ENCODE data around the gene NAV3.

DNA sequence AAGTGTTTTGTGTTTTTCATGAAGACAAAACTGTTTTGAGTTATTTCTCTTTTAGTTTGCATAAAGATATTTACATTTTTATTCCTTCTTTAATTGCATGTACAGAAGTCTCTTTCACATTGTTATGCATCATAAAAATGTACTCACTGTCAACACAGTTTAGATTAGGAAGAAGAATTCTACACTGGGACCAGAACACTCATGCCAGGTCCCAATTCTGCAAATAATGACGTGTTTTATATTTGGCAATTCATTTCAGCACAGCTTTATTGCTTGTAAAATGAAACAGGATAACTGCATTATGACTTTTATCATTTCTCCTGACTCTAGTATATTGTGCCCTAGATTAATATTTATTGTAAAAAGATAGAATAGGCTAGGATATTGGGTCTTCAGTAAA is 369.2 kb downstream of the NAV3 start:
- TF ChIP-seq, protein P1, sequence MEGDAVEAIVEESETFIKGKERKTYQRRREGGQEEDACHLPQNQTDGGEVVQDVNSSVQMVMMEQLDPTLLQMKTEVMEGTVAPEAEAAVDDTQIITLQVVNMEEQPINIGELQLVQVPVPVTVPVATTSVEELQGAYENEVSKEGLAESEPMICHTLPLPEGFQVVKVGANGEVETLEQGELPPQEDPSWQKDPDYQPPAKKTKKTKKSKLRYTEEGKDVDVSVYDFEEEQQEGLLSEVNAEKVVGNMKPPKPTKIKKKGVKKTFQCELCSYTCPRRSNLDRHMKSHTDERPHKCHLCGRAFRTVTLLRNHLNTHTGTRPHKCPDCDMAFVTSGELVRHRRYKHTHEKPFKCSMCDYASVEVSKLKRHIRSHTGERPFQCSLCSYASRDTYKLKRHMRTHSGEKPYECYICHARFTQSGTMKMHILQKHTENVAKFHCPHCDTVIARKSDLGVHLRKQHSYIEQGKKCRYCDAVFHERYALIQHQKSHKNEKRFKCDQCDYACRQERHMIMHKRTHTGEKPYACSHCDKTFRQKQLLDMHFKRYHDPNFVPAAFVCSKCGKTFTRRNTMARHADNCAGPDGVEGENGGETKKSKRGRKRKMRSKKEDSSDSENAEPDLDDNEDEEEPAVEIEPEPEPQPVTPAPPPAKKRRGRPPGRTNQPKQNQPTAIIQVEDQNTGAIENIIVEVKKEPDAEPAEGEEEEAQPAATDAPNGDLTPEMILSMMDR (IDR thresholded peaks at IDR 0.05), result no peak
- TF ChIP-seq POLR2AphosphoS5 (IDR thresholded peaks at IDR 0.05; ENCODE audit: low read depth, low read length), result no peak
- no peak for TF ChIP-seq SIN3A (IDR thresholded peaks at IDR 0.05; ENCODE audit: borderline replicate concordance, insufficient read depth, low read depth, low read length)
- TF ChIP-seq, protein P2, sequence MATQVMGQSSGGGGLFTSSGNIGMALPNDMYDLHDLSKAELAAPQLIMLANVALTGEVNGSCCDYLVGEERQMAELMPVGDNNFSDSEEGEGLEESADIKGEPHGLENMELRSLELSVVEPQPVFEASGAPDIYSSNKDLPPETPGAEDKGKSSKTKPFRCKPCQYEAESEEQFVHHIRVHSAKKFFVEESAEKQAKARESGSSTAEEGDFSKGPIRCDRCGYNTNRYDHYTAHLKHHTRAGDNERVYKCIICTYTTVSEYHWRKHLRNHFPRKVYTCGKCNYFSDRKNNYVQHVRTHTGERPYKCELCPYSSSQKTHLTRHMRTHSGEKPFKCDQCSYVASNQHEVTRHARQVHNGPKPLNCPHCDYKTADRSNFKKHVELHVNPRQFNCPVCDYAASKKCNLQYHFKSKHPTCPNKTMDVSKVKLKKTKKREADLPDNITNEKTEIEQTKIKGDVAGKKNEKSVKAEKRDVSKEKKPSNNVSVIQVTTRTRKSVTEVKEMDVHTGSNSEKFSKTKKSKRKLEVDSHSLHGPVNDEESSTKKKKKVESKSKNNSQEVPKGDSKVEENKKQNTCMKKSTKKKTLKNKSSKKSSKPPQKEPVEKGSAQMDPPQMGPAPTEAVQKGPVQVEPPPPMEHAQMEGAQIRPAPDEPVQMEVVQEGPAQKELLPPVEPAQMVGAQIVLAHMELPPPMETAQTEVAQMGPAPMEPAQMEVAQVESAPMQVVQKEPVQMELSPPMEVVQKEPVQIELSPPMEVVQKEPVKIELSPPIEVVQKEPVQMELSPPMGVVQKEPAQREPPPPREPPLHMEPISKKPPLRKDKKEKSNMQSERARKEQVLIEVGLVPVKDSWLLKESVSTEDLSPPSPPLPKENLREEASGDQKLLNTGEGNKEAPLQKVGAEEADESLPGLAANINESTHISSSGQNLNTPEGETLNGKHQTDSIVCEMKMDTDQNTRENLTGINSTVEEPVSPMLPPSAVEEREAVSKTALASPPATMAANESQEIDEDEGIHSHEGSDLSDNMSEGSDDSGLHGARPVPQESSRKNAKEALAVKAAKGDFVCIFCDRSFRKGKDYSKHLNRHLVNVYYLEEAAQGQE (IDR thresholded peaks at IDR 0.05; ENCODE audit: insufficient read depth in 1 of 2, low read depth in 2 of 2, low read length in 1 of 2), result no peak
- no peak for TF ChIP-seq TCF7L2 (IDR thresholded peaks at IDR 0.05; ENCODE audit: low read depth, low read length)
